AG04450 (cell line): ENCODE data around the gene EBF3. TPM values are rescaled to one million over a fixed set of nuclear protein-coding genes. Genes with fewer than 3 reads are reported as not detected.

Source experiments
- CTCF ChIA-PET: fragments of 300-600, 350-600 bp; formaldehyde crosslinking; extraction: SDS; loops from one replicate; lab custom pipeline; 2022; ENCODE audit warnings: antibody characterized with exemption, inconsistent platforms; lab: Charles Lee
- POLR2A ChIA-PET: fragments of 350-600 bp; formaldehyde crosslinking; extraction: SDS; loops from one replicate; lab custom pipeline; 2021; ENCODE audit warnings: antibody characterized with exemption, inconsistent platforms; lab: Yijun Ruan, JAX
- DNase-seq: peaks from one replicate; pipeline ENCODE4 v3.0.0-alpha.2; 2011; ENCODE audit warnings: low read depth, low spot score
- H3K27ac ChIP-seq: one replicate; pipeline ENCODE4 v1.5.1; 2012; ENCODE audit warnings: low read depth, low read length, control low read depth
- H3K27me3 ChIP-seq: one replicate; pipeline ENCODE4 v1.6.0; 2012; ENCODE audit warnings: low read length; ENCODE audit not compliant: control insufficient read depth, insufficient read depth
- H3K4me3 ChIP-seq: 2 replicates; pipeline ENCODE4 v1.5.1; 2011; ENCODE audit warnings: mild to moderate bottlenecking, low read depth, low read length, control low read depth
- H3K9me3 ChIP-seq: 2 replicates; pipeline ENCODE4 v1.5.1; 2012; ENCODE audit warnings: low read length; ENCODE audit not compliant: control insufficient read depth, insufficient read depth
- polyA plus RNA-seq: library from polyadenylated mRNA; depleted of rRNA; stranded (reverse); fragments of >200 nt; gene quantifications from 2 replicates; pipeline ENCODE4 v1.2.3, GENCODE V29; 2011
- TF ChIP-seq, protein P1 (sequence below): IDR thresholded peaks from 2 replicates; pipeline ENCODE4 v1.5.1; 2011; ENCODE audit warnings: low read depth, low read length, control low read depth, inconsistent platforms

The EBF3 gene
- polyA plus RNA-seq, 1 experiment: 0.01 TPM

- no peaks in the 10 kb centered on the region for H3K27me3 ChIP-seq
- no peak overlapping the region for H3K27ac ChIP-seq
- ChIA-PET CTCF (no interaction called here), POLR2A (no interaction called here)
- peaks cover 72% of the 10 kb centered on the region for H3K9me3 ChIP-seq
- no peak overlapping the region for H3K4me3 ChIP-seq
- DNase-seq: no peak
- TF ChIP-seq, protein P1, sequence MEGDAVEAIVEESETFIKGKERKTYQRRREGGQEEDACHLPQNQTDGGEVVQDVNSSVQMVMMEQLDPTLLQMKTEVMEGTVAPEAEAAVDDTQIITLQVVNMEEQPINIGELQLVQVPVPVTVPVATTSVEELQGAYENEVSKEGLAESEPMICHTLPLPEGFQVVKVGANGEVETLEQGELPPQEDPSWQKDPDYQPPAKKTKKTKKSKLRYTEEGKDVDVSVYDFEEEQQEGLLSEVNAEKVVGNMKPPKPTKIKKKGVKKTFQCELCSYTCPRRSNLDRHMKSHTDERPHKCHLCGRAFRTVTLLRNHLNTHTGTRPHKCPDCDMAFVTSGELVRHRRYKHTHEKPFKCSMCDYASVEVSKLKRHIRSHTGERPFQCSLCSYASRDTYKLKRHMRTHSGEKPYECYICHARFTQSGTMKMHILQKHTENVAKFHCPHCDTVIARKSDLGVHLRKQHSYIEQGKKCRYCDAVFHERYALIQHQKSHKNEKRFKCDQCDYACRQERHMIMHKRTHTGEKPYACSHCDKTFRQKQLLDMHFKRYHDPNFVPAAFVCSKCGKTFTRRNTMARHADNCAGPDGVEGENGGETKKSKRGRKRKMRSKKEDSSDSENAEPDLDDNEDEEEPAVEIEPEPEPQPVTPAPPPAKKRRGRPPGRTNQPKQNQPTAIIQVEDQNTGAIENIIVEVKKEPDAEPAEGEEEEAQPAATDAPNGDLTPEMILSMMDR: no peak
Observed at GRCh38 chr10:129809841-129810240, 154.2 kb downstream of the EBF3 start.

DNA sequence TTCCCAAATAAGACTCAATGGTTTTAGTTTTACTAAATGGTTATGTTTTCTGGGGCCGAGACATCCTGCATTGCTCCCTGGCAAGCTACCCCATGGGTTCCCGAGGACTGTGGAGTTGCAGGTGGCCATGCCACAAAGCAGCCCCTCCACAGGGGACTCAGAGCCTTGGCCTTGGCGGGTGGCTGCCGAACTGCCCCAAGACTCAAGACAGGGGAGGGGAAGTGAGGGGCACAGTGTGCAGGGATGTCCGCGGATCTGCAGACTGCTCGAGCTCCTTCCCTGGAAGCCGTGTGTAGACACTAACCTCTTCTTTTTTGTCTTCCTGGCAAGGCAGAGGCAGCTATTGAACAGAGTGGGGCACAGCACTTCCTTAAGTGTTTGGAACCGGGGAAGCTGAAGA is 154.6 kb downstream of the EBF3 start:
- CTCF ChIA-PET: no interaction called here
- Histone ChIP-seq H3K27me3 (no peaks in the 10 kb centered on the region), H3K9me3 (peaks cover 68% of the 10 kb centered on the region), H3K27ac (no peak overlapping the region), H3K4me3 (no peak overlapping the region)
- TF ChIP-seq, protein P1: no peak
- POLR2A ChIA-PET: no interaction called here
- DNase-seq: no peak

DNA sequence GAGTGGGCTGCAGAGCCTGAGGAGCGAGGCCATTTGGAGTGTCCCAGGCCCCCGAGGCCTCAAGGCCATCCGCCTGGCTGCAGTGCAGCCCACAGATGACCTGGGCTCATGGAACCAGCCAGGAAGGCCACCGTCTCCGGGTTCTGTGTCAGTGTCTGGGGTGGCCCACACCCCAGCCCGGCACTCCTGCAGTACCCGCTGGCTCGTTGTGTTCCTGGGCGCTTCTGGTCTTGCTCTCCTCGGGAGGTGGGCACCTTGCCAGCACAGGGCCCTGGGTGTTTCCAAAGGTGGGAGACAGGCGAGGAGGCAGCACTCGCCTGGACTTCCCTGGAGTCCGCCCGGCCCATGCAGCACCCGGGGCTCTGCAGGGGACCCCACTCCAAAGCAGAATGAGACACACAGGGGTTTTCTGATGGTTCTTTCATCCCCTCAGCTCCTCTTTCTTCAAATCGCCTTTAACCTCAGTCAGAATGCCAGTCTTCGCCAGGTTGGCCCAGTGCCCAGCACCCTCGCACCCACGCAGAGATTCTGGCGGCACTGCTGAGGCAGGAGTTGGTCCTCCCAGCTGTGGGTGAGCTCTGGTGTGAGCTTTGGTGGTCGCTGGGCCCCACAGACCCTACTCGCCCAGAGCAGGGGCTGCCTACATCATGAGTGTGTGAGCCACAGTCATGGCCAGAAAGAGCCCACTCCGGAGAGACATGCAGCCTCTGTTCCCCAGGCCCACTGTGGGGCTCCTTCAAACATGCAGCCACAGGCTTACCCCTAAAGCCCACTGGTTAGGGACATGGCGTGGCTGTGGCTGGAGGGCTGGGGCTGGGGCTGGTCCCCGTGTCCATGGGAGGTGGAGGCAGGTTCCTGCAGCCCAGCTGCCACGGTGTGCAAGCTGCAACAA is 155.7 kb downstream of the EBF3 start:
- ChIA-PET CTCF (no interaction called here), POLR2A (no interaction called here)
- Histone ChIP-seq H3K27me3 (no peaks in the 10 kb centered on the region), H3K9me3 (peaks cover 64% of the 10 kb centered on the region), H3K4me3 (no peak overlapping the region), H3K27ac (no peak overlapping the region)
- TF ChIP-seq, protein P1: no peak
- DNase-seq: no peak

DNA sequence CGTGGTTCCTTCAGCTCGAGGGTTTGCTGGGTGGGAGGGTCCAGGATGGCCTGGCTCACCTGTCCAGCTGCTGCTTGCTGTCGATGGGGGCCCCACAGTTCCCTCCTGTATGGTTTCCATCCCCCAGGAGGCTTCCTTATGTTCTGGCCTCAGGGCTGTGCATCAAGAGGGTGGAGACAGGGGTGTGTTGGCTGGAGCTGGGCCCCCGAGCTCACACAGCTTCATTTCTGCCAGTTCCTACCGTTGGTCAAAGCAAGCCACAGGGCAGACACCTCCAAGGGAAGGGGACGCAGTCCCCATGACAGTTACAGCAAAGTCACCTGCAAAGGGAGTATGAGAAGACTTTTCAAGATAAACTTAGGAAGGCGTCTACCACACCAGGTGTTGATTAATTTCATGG is 156.9 kb downstream of the EBF3 start:
- H3K27ac ChIP-seq: no peak overlapping the region
- ChIA-PET POLR2A (no interaction called here), CTCF (no interaction called here)
- no peak for DNase-seq
- H3K9me3 ChIP-seq: peaks cover 64% of the 10 kb centered on the region
- TF ChIP-seq, protein P1: no peak
- H3K27me3 ChIP-seq: no peaks in the 10 kb centered on the region
- no peak overlapping the region for H3K4me3 ChIP-seq

- CTCF ChIA-PET: interaction anchor here (0.6 kb wide), 1 partner anchor 327 kb away, joined by 3 read pairs; no protein-coding TSS in a partner anchor
- no peak for DNase-seq
Observed at GRCh38 chr10:129800796-129801340, 163.2 kb downstream of the EBF3 start.

More at GRCh38 chr10:129800796-129801340, 163.2 kb downstream of the EBF3 start:
- Histone ChIP-seq H3K9me3 (peaks cover 42% of the 10 kb centered on the region), H3K27me3 (no peaks in the 10 kb centered on the region), H3K4me3 (no peak overlapping the region), H3K27ac (no peak overlapping the region)
- TF ChIP-seq, protein P1: no peak
- POLR2A ChIA-PET: no interaction called here
